DND-41 (cell line): ENCODE data around the gene ADAMTSL2.

Experiments
- CTCF ChIP-seq: IDR thresholded peaks from 2 replicates; pipeline ENCODE4 v1.5.1; 2012; ENCODE audit warnings: borderline replicate concordance, low read length, moderate library complexity, mild to moderate bottlenecking; ENCODE audit not compliant: poor library complexity, severe bottlenecking; ENCODE audit errors: extremely low read depth
- EZH2 ChIP-seq: IDR thresholded peaks from 3 replicates; pipeline ENCODE4 v1.6.1; 2012; ENCODE audit warnings: borderline replicate concordance, low read depth, mild to moderate bottlenecking, moderate library complexity, low read length, inconsistent platforms; ENCODE audit not compliant: severe bottlenecking

- TF ChIP-seq CTCF = no peak
- TF ChIP-seq EZH2 = no peak
Observed at GRCh38 chr9:133508046-133508445, 26.5 kb upstream of the ADAMTSL2 start.
